Measurements from ENCODE around the gene DPP10. TPM values are rescaled to one million over a fixed set of nuclear protein-coding genes. Genes with fewer than 3 reads are reported as not detected.
"Not testable (repeated sequence)": the region's sequence is repeated elsewhere in the genome, so short reads cannot be mapped to it uniquely, and the experiment has no call there.

Gene DPP10
- total RNA-seq, 1 experiment from 2014 or later = not detected

GRCh38 chr2:115084446-115084845 is 642.0 kb downstream of the DPP10 start:
- Mint-ChIP-seq H3K4me1 (ENCODE audit: insufficient read depth, unreplicated experiment) (peaks cover 6% of the 10 kb centered on the region), H3K4me3 (ENCODE audit: unreplicated experiment) (no peak overlapping the region), H3K36me3 (ENCODE audit: insufficient read depth, unreplicated experiment) (no peaks in the 10 kb centered on the region), H3K9me3 (ENCODE audit: unreplicated experiment) (peaks cover 17% of the 10 kb centered on the region), H3K27ac (ENCODE audit: low read depth, unreplicated experiment) (no peak overlapping the region), H3K27me3 (ENCODE audit: insufficient read depth, unreplicated experiment) (no peaks in the 10 kb centered on the region)
- no TSS peak for BruUV-seq (replicated peaks)
- intact Hi-C loops (cut with micrococcal nuclease) = loop anchor here (10.0 kb wide), 1 partner anchor 470 kb away; no protein-coding TSS in a partner anchor
- ChIA-PET POLR2A (no interaction called here), CTCF (interaction anchor here (0.6 to 5.8 kb wide), 3 partner anchors 35 to 363 kb away, joined by 3 to 64 read pairs (median 3); no protein-coding TSS in a partner anchor)
- no peak for DNase-seq (ENCODE audit: unreplicated experiment)
- no peak for TF ChIP-seq CTCF (IDR thresholded peaks at IDR 0.05; ENCODE audit: unreplicated experiment)

GRCh38 chr2:115086051-115086620 is 643.7 kb downstream of the DPP10 start:
- BruUV-seq (replicated peaks); POLR2A ChIA-PET: not testable (repeated sequence)

GRCh38 chr2:115094441-115094840 is 652.0 kb downstream of the DPP10 start:
- Mint-ChIP-seq H3K9me3 (ENCODE audit: unreplicated experiment) (peaks cover 3% of the 10 kb centered on the region), H3K4me3 (ENCODE audit: unreplicated experiment) (no peak overlapping the region), H3K27ac (ENCODE audit: low read depth, unreplicated experiment) (no peak overlapping the region), H3K4me1 (ENCODE audit: insufficient read depth, unreplicated experiment) (no peaks in the 10 kb centered on the region), H3K36me3 (ENCODE audit: insufficient read depth, unreplicated experiment) (no peaks in the 10 kb centered on the region), H3K27me3 (ENCODE audit: insufficient read depth, unreplicated experiment) (no peaks in the 10 kb centered on the region)
- no peak for DNase-seq (ENCODE audit: unreplicated experiment)
- intact Hi-C loops (cut with micrococcal nuclease) = no loop called here
- ChIA-PET CTCF (interaction anchor here (0.6 kb wide), 1 partner anchor 14 kb away, joined by 4 read pairs; no protein-coding TSS in a partner anchor), POLR2A (no interaction called here)
- no peak for TF ChIP-seq CTCF (IDR thresholded peaks at IDR 0.05; ENCODE audit: unreplicated experiment)
- no TSS peak for BruUV-seq (replicated peaks)

More at GRCh38 chr2:115086051-115086620, 643.7 kb downstream of the DPP10 start:
- DNase-seq (ENCODE audit: unreplicated experiment); H3K27ac Mint-ChIP-seq (ENCODE audit: low read depth, unreplicated experiment); H3K27me3 Mint-ChIP-seq (ENCODE audit: insufficient read depth, unreplicated experiment); CTCF ChIA-PET; H3K4me1 Mint-ChIP-seq (ENCODE audit: insufficient read depth, unreplicated experiment); H3K36me3 Mint-ChIP-seq (ENCODE audit: insufficient read depth, unreplicated experiment); H3K4me3 Mint-ChIP-seq (ENCODE audit: unreplicated experiment): not testable (repeated sequence)
- H3K9me3 Mint-ChIP-seq (ENCODE audit: unreplicated experiment) = peaks cover 21% of the 10 kb centered on the region
- intact Hi-C loops (cut with micrococcal nuclease) = loop anchor here (10.0 kb wide), 1 partner anchor 471 kb away; no protein-coding TSS in a partner anchor

- Mint-ChIP-seq H3K36me3 (ENCODE audit: insufficient read depth, unreplicated experiment) (no peaks in the 10 kb centered on the region), H3K4me3 (ENCODE audit: unreplicated experiment) (no peak overlapping the region), H3K4me1 (ENCODE audit: insufficient read depth, unreplicated experiment) (no peaks in the 10 kb centered on the region), H3K27ac (ENCODE audit: low read depth, unreplicated experiment) (no peak overlapping the region), H3K27me3 (ENCODE audit: insufficient read depth, unreplicated experiment) (no peaks in the 10 kb centered on the region), H3K9me3 (ENCODE audit: unreplicated experiment) (peaks cover 7% of the 10 kb centered on the region)
- intact Hi-C loops (cut with micrococcal nuclease) = no loop called here
- no peak for DNase-seq (ENCODE audit: unreplicated experiment)
- ChIA-PET CTCF (interaction anchor here (0.6 kb wide), 1 partner anchor 135 kb away, joined by 3 read pairs; no protein-coding TSS in a partner anchor), POLR2A (no interaction called here)
- no TSS peak for BruUV-seq (replicated peaks)
- no peak for TF ChIP-seq CTCF (IDR thresholded peaks at IDR 0.05; ENCODE audit: unreplicated experiment)
These were observed 663.5 kb downstream of the DPP10 start for GRCh38 chr2:115105966-115106365.

Data from MCF 10A (cell line).